Effector CD4-positive, alpha-beta T cell (primary cell): Measurements from ENCODE around the gene CRK.
"Not testable (repeated sequence)": the region's sequence is repeated elsewhere in the genome, so short reads cannot be mapped to it uniquely, and the experiment has no call there.

Source experiments
- DNase-seq: peaks from one replicate; pipeline ENCODE4 v3.0.0-alpha.2; 2020

CRK gene

GRCh38 chr17:1420163-1420562 lies 35.9 kb downstream of the CRK start:
- no peak for DNase-seq

- not testable (repeated sequence) for DNase-seq
Observed at GRCh38 chr17:1418476-1418875, 37.6 kb downstream of the CRK start.

GRCh38 chr17:1416414-1416813 lies 39.6 kb downstream of the CRK start:
- DNase-seq: no peak

- DNase-seq: no peak
Observed at GRCh38 chr17:1414634-1415033, 41.4 kb downstream of the CRK start.

- DNase-seq: no peak
Observed at GRCh38 chr17:1414001-1414574, 41.9 kb downstream of the CRK start.

GRCh38 chr17:1413281-1413791 lies 42.7 kb downstream of the CRK start:
- no peak for DNase-seq

- no peak for DNase-seq
Observed at GRCh38 chr17:1412185-1413110, 43.6 kb downstream of the CRK start.

GRCh38 chr17:1402262-1402586 lies 53.8 kb downstream of the CRK start:
- DNase-seq: no peak

GRCh38 chr17:1399679-1400512 lies 56.1 kb downstream of the CRK start, which contains the start of gene YWHAE:
Gene YWHAE, minus strand, starts transcription at chr17:1400222. Its CDS starts 112 bp downstream, at chr17:1400110.
- DNase-seq: peak; percentile 95

- DNase-seq: no peak
Observed at GRCh38 chr17:1398931-1399678, 56.9 kb downstream of the CRK start.

GRCh38 chr17:1398028-1398427 lies 58.0 kb downstream of the CRK start:
- no peak for DNase-seq

- not testable (repeated sequence) for DNase-seq
Observed at GRCh38 chr17:1395876-1396665, 60.0 kb downstream of the CRK start.

GRCh38 chr17:1391577-1391976 lies 64.5 kb downstream of the CRK start:
- DNase-seq: no peak

GRCh38 chr17:1390432-1391367 lies 65.3 kb downstream of the CRK start:
- no peak for DNase-seq

GRCh38 chr17:1387490-1388227 lies 68.4 kb downstream of the CRK start:
- DNase-seq: not testable (repeated sequence)

GRCh38 chr17:1386675-1387190 lies 69.3 kb downstream of the CRK start:
- DNase-seq: not testable (repeated sequence)

- DNase-seq: no peak
Observed at GRCh38 chr17:1386265-1386664, 69.8 kb downstream of the CRK start.

- no peak for DNase-seq
Observed at GRCh38 chr17:1385861-1386260, 70.2 kb downstream of the CRK start.

- no peak for DNase-seq
Observed at GRCh38 chr17:1384905-1385435, 71.1 kb downstream of the CRK start.
